SKM-1 treated with dmso at 0.1 percent for 144 hours (cell line): ENCODE data around the gene PPFIBP1.
"Not testable (repeated sequence)": the region's sequence is repeated elsewhere in the genome, so short reads cannot be mapped to it uniquely, and the experiment has no call there.

Experiments used
- DNase-seq: peaks from one replicate; lab custom pipeline; 2025; ENCODE audit not compliant: unreplicated experiment; lab: John Stamatoyannopoulos, UW

PPFIBP1 gene

DNA sequence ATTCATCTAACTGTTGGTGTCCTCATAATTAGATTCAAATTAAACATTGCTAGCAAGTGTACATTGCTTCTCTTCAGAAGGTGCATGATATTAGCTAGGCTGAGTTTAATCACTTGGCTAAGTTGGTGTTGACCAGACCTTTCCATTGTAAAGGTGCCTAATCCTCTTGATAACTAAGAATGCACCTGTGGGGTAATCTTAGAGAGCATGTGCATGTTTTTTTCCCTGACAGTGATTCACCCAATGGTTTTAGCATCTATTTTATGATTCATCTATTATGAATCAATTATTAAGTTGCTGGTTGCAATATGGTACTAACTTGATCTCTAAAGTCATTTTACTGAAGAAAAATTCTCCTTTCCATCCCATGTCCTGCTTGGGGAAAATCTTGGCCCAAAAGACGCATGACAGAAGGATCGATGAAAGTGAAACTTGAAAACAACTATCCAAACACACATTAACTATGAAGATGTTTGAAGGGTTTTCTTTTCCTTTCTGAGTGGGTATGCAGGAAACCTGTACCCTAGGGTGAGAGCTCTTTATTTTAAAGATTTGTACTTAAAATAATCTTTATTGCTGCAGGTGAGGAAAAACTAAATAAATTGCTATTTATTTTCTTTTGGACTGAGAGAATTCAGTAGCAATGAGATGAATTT, 64.2 kb downstream of the PPFIBP1 start:
- DNase-seq: not testable (repeated sequence)

DNA sequence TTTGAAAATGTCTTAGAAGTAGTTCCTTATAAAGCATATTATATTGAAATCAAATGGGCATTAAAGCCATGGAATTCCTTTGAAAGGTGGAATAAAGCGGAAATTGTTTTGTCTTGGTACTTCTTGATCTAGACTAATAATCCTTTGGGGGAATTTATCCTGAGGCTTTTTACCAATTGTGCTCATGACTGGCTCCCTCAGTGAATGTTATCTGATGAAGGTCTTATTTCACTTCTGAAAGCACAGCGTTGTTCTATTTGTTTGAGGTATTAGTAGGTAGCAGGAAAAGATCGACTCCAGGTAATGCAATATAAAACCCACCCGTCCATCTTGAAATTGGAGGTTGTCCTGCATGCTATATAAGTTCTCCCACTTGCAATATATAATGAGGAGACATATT, 64.8 kb downstream of the PPFIBP1 start:
- no peak for DNase-seq

DNA sequence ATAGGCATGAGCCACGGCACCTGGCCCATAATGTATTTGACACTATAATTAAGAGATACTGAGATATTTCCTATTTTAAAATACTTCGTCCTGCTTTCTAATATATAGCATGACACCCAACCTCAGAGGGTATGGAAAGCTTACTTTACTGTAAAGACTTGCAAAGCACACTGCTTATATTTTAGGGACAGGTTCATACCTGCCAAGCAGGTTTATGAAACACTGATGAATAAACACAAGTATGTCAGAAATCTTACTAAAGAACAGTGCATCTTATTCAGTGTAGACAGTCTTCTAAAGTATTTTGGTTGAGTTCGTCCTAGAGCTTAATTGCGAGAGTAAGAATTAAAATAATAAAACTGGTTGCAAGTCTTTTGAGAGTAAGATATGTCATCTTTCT, 65.4 kb downstream of the PPFIBP1 start:
- no peak for DNase-seq

DNA sequence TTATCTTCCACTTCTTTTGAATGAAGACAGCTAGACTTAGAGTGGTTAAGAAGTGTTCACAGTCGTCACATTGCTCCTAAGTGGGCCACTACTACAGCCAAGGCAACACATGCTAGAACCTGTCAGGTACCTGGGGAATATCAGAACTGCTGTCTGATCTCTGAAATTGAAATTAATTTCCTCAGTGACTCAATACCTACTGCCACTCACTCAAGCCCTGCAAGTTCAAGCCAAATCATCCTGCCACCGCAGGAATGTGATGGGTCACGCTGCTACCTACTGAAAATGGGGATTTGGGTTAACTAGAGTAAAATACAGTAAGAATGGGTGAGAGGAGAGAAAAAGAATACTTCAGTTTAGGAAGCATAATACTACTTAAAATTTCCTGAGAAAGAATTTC, 67.7 kb downstream of the PPFIBP1 start:
- DNase-seq: not testable (repeated sequence)

DNA sequence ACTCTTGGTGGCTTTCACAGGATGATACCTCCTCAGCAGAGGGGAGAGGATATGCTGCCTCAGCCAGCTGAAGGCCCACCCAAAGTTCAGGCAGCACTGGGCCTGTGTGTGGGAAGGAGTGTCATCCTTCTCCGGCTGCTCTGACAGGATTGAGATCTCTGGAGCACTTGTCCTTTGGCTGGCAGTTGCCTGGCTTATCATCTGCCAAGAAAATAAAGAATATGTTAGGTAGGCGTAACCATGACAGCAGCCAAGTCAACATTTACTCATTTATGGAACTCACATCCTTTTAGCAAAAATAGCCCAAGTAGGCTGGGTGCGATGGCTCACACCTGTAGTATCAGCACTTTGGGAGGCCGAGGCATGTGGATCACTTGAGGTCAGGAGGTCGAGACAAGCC, 68.5 kb downstream of the PPFIBP1 start:
- no peak for DNase-seq

DNA sequence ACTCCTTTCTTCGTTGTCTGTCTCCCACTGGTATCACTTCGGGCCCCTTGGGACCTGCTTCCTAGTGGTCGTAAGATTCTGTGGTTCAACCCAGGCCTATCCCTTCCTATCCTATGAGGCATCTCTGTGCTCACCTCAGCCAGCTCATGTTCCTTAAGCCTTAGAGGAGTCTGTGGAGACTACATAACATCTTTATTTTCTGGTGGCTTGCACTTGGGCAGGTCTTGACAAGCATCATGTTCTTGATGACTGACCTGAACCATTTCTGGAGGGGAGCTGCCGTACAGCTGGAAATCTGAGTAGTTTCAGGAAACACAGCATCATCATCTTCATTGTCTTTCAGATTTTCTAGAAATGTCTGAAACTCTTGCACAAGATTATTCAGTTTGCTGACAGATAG, 69.3 kb downstream of the PPFIBP1 start:
- no peak for DNase-seq

DNA sequence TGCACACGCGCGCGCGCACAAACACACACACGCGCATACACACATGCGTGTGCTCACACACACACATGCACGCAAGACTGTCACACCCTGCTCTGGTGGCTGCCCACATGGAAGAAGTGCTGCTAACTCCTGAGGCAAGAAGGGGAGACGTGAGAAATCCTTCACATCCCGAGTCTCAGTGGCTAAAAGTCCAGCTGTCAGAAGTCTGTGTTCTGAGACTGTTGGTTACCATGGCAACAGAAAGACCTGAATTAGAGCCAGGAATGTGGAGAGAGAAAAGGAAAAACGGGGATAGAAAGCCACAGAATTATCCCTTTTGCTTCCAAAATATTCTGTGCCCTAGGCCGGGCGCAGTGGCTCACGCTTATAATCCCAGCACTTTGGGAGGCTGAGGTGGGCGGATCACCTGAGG, 71.2 kb downstream of the PPFIBP1 start:
- no peak for DNase-seq

DNA sequence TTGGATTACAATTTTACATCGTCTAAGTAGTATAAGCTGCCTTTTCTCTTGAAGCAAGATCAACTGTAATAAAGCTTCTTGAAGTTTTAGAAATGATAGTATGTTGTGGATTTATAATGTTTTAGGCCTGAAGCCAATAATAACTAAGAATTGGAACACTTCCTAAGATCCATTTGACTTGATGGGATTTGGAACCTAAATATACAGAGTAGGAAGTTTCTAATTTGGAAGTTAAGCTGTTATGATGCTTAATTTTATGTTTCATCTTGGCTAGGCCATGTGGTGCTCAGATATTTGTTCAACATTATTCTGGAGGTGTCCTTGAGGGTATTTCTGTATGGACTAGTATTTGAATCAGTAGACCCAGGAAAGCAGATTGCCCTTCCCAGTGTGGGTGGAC, 74.9 kb downstream of the PPFIBP1 start:
- DNase-seq: not testable (repeated sequence)

DNA sequence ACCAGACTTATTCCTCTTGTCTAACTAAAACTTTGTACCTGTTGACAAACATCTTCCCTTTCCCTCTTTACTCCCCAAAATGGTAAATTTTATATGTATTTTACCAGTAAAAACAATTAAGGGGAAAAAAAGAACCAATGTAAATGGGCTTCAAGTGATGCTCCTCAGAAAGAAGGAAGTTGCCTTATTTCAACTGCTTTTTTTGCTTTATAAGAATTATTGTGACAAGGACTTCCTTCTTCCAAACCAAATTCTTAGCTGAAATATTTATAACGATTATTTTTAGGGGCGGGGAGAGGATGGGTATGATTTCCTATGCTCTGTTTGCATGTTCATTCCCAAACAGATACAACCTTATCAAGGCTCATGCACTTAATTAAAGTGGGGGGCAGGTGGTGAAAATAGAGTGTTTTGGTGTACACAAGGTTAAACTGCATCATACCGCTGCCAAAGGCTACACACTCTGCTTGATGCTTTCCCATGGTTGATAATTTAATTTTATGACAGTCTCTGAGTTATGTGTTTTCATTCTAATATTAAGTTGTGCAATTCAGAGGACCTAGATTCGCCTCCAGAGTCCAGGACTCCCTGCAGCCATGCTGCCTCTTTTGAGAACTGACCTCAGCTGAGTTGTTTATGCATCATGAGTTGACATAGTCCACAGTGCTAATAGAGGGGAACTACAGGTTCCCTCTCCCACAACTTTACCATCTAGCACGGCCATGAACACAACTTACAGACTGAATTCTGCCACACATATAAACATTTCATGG, 77.2 kb downstream of the PPFIBP1 start:
- not testable (repeated sequence) for DNase-seq

DNA sequence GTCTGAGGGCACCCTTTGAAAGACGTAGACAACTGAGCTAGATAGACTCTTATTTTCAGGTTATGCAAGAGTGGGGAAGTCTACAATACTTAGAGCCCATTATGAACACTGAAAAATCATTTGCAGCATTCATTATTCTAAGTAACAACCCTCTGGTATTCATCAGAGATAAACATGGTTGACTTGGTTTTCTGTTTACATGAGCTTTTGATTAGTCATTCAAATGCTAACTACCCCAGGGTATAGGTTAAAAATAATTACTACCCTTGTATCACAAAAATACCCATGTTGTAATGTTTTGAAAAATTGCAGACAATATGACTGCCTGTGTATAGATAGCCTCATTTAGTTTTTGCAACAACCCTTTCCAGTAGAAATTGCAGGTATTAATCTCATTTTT, 78.5 kb downstream of the PPFIBP1 start:
- DNase-seq: no peak

DNA sequence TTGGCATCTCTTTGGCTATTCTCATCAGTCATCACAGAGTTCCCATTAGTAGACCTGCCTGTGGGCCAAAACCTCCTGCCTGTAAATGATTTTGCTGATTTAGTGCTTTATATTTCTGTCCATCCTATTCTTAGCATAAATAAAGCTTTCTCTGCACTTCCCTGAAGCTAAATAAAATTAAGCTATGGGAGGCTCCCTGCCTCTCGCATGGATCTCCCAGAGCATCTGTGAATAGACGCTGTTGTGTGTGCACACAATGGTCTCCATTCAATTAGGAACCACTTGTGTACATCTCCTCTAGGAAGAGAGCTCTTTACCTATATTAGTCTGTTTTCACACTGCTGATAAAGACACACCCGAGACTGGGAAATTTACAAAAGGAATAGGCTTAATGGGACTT, 80.4 kb downstream of the PPFIBP1 start:
- no peak for DNase-seq

DNA sequence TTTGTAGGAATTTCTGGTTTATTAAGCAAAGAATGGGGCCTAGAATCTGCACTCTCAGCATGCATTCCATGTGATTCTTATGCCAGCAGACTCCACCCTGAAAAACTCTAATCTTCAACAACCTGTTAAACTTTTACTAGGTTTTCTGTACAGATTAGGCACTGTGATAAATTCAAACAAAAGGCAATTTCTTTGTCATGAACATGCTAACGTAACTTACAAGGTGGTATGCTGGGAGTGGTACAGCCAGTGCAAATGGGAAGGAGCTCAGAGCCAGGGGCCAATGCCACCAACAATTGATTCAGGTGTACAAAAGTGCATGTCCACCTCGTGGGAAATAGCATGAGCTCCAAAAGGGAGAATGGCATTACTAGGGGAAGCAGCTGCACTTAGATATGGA, 83.0 kb downstream of the PPFIBP1 start:
- no peak for DNase-seq

DNA sequence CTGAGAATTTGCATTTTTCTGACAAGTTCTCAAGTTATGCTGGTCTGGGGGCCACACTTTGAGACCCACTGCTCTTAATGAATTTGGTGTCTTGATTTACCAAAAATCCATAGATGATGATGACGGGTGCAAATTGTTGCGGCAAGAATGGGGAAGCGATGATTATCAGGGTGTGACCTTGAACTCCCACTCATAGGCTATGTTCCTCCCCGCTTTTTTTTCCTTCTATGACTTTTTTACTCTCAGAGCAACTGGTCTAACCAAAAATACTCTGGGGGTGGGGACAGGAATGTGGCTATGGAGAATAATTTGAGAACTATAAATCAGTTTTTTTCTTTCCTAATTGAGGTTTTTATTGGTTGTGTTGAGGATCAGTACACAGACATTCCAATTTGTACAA, 83.6 kb downstream of the PPFIBP1 start:
- no peak for DNase-seq

DNA sequence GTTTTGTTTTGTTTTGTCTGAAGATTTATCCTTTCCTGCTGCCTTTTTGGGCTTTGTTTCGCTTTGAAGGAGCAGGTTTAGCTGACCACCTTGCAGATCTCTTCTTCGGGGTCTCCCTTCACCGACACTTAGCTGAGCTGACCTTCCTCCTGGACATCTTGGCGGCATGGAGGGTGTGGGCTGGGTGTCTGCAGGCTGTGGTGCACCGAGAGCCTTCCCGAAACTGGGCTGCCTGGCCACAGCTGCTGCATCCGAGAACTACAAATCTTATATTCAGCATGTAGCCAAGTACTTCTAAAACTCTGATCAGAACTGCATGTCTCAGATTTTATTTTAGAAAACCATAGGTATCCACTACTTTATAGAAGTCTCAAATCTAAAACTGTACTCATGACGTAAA, 84.9 kb downstream of the PPFIBP1 start:
- DNase-seq: no peak

DNA sequence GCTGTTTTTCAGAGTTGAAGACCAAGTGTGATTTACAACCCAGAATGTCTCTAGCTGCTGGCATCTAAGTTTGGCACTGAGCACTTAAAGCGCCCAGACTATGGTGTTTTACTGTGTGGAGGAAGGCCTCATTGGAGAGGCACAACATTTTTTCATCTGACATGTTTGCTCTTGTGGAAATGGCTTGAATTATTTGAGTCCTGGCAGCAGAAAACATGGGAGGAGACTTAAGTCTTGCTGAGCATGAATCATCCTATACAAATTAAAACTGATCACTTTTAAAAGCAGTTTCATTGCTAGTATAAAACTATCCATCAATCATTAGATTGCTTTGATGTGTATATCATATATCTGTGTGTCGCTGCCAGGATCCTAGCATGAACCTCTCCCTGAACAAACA, 86.4 kb downstream of the PPFIBP1 start:
- no peak for DNase-seq

DNA sequence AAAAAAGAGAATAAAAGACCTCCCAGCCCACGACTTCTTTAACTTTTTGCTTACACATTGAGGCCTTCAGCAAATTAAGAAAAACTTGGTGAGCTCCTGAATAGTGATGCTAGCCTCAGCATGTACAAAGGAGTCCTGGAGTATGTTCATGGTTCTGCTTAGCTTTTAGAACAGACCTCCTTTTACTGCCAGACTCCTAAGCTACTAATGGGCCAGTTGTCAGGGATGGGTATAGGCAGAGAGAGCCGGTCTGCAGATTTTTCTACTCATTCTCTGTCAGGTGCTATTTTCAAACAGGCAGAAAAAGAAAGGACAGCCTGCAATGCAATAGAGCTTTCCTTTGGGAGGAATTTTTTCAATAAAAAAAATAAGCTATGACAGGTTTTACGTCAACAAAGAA, 90.4 kb downstream of the PPFIBP1 start:
- no peak for DNase-seq

DNA sequence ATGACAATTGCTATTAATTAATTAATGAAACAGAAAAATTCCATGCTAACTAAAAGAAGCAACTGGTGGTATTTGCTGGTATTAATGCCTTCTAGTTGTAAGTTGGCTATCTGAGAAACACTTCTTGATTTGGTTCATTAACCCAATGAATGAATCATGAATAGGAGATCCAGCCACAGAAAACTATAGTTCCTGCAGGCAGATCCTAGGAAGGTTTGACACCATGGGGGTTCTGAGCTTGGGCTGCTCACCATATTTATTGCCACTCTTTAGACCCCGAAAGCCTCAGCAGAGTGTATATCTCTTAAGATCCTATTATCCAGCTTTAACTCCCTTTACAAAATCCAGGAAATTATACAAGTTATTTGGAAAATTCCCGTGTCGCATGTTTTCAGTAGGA, 90.9 kb downstream of the PPFIBP1 start:
- no peak for DNase-seq

DNA sequence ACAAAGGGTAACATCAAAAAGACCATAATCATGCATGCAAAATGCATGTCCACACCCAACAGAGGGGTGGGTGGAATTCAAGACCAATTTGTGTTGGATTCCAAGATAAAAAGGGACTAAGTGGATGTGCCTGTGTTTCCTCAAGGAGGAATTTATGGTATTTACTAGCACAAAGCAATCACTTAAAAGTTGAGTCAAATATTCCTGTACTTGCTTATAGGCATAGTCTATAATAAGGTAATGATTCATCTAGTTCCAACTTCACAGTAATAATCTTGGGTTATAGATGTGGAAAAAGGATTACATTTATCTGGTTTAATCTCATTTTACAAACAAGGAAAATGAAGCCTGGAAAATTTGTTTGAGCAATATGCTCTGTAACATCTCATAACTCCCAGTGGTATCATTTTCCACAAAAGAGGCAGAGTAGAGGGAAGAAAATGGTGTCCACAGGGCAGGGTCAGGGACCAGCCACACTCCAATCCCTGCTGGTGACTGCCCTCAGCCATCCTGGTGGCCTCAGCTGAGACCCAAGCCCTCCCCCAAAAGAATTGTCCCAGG, 91.4 kb downstream of the PPFIBP1 start:
- no peak for DNase-seq

DNA sequence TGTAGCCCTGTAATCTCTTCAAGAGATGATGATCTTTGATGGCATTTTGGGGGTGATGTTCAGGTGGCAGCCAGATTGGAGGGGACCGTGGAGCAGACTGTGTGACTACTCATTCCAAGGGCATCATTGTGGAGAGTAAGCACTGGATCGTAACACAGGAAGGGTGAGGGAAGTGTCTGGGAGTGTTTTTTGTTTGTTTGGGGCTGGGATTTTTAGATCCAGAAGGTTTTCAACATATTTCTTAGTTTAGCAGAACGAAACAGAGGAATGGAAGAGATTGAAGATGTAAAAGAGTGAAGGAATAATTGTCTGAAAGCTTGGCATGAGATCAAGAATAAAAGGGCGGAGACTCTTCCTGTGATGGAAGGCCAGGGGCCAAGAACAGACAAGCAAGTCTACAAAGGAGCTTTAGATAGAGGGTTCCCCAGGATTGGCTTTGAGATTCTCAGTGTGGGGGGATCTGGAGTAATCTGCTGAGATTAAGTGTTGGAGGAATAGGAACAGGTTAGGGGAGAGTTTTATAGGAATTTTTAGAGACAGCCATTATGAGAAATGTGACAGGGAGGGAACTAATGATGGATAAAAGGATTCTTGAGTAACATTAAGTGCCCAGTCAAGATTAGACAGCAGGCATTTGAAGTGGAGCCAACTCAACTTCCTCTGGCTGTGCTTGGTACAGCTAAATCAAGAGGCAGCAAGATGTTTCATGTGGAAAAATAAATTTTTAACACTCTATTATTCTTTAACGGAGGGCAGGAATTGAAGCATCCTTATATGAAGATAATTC, 92.5 kb downstream of the PPFIBP1 start:
- DNase-seq: no peak

DNA sequence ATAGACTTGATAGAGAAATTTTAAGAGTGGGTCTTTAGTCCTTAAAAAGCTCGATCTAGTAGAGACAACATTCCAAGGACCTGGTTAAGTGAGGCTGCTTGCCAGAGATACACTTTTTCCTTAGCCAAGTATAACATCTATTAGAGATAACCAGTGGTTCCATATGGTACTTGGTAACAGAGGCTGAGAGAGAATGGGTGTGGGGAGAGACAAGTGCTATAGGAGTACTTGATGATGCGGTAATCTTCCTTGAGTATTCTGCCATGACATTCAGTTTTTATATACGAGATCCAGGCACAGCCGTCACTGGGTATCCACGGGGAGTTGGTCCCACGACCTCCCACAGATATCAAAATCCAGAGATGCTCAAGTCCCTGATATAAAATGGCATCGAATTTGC, 94.8 kb downstream of the PPFIBP1 start:
- no peak for DNase-seq

DNA sequence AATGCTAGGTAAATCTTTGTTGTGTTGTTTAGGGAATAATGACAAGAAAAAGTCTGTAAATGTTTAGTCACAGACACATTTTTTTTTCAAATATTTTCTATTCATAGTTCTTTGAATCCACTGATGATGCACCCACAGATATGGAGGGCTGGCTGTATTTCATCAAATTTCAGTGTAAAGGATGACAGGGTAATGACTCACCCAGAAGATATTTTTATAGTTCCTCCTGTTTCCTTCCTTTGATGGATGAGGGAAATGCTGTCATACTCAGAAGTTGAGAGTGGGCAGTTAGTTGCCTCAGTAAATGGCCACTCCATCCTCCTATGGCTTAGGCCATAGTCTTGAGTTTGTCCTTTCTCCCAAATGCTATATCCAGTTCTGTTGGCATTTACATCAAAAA, 95.3 kb downstream of the PPFIBP1 start:
- no peak for DNase-seq

DNA sequence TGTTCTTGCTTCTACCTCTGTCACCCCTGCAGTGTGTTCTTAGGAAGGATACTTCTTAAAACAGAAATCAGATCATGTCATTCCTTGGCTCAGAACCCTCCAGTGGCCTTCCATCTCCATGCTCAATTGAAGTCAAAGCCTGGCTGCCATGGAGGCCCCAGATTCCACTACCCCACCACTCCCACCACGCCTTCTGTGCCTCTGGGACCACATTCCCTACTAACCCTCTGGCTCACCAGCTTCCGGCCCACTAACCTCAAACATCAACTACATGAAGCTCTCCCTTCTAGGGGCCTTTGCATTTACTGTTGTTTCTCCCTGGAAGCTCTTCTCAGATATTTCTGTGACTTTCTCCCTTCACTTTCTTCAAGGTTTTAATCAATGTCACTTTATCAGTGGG, 96.1 kb downstream of the PPFIBP1 start:
- no peak for DNase-seq
